ENCODE data around the gene FCER2. TPM values are rescaled to one million over a fixed set of nuclear protein-coding genes. Genes with fewer than 3 reads are reported as not detected.
A peak's percentile ranks its signal among the peaks of the same experiment; 100 is the strongest.

Gene FCER2
- total and polyA plus RNA-seq, 3 donors from 2014 or later = 0.79 to 1.1 (median 0.87) TPM

DNA sequence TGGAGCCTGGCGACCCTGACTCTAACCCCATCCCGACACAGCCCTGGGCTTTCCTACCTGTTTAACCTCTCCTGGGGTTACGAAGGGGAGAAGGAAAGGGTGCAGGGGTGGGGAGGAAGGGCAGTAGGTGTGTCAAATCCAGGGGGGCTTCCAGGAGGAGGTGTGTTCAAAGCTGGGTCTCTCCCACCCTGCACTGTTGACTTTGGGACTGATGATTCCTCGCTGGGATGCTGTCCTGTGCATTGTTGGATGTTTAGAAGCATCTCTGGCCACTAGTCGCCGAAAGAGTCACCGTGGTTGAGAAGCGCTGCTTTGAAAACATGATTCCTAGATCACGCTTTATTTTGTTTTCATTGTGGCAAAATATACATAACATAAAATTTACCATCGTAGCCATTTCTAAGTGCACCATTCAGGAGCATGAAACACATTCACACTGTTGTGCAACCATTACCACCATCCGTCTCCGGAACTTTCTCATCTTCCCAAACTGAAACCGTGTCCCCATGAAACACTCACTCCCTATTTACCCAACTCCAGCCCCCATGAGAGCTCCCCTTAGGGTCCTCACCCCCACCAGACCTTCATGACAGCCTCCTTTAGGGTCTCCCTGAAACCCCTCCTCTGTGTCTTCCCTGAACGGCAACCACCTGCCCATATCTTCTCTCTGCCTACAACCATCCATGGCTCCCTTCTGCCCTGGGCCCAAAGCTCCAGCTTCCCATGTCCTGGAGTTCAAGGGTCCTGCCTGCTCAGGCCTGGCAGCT lies 4.4 kb upstream of the FCER2 start:
- no peak for TF ChIP-seq POLR2A (IDR thresholded peaks at IDR 0.05)
- TF ChIP-seq, protein P1, sequence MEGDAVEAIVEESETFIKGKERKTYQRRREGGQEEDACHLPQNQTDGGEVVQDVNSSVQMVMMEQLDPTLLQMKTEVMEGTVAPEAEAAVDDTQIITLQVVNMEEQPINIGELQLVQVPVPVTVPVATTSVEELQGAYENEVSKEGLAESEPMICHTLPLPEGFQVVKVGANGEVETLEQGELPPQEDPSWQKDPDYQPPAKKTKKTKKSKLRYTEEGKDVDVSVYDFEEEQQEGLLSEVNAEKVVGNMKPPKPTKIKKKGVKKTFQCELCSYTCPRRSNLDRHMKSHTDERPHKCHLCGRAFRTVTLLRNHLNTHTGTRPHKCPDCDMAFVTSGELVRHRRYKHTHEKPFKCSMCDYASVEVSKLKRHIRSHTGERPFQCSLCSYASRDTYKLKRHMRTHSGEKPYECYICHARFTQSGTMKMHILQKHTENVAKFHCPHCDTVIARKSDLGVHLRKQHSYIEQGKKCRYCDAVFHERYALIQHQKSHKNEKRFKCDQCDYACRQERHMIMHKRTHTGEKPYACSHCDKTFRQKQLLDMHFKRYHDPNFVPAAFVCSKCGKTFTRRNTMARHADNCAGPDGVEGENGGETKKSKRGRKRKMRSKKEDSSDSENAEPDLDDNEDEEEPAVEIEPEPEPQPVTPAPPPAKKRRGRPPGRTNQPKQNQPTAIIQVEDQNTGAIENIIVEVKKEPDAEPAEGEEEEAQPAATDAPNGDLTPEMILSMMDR (IDR thresholded peaks at IDR 0.05) = no peak
- no peak overlapping the region for H3K27ac ChIP-seq
- intact Hi-C loops (cut with DNase I; ENCODE audit: low total_unique reads) = no loop called here
- H3K4me1 ChIP-seq = no peaks in the 10 kb centered on the region
- DNase-seq = no peak
- 84 to 87% methylated on average over 14 of the region's 14 CpGs for whole genome bisulfite sequencing, 2 donors
- H3K4me3 ChIP-seq = no peak overlapping the region
- H3K9me3 ChIP-seq = no peaks in the 10 kb centered on the region
- no peaks in the 10 kb centered on the region for H3K27me3 ChIP-seq
- H3K36me3 ChIP-seq (ENCODE audit: low read depth, missing control alignments) = no peaks in the 10 kb centered on the region

DNA sequence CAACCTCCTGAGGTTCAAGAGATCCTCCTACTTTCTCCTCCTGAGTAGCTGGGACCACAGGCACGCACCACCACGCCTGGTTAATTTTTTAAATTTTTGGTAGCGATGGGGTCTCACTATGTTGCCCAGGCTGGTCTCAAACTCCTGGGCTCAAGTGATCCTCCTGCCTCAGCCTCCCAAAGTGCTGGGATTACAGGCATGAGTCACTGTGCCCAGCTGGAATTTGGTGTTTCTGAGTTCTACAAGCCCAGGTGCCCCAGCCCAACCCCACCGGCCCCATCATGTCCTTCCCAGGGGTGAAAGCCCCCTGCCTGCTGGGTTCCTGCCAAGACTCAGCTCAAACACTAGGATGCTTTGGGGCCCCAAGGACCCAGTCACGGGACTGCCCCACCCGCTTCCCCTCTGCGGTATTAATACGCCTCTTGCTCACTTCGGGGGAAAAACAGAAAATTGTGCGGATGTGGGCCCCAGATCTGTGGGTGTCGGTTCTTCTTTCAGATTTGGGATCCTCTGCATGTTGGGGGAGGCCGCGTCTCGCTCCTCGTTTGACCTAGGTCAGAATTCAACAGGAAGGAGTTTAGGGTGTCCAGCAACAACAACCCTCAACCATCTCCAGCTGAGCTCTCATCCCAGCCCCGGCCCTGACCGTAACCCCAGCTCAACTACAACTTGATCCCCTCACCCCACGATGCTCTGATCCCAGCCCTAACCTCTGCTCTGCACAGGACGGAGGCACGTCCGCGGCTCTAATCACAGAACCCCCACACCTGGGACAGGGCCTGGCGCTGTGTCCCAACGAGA lies 3.7 kb upstream of the FCER2 start:
- Histone ChIP-seq H3K27me3 (no peaks in the 10 kb centered on the region), H3K36me3 (ENCODE audit: low read depth, missing control alignments) (no peaks in the 10 kb centered on the region), H3K4me3 (no peak overlapping the region), H3K27ac (no peak overlapping the region), H3K9me3 (no peaks in the 10 kb centered on the region), H3K4me1 (no peaks in the 10 kb centered on the region)
- 71 to 72% methylated on average over 24 of the region's 24 CpGs for WGBS, 2 donors
- DNase-seq = peak; percentile 21
- no peak for TF ChIP-seq POLR2A (IDR thresholded peaks at IDR 0.05)
- TF ChIP-seq, protein P1 (IDR thresholded peaks at IDR 0.05) = no peak
- intact Hi-C loops (cut with DNase I; ENCODE audit: low total_unique reads) = no loop called here

DNA sequence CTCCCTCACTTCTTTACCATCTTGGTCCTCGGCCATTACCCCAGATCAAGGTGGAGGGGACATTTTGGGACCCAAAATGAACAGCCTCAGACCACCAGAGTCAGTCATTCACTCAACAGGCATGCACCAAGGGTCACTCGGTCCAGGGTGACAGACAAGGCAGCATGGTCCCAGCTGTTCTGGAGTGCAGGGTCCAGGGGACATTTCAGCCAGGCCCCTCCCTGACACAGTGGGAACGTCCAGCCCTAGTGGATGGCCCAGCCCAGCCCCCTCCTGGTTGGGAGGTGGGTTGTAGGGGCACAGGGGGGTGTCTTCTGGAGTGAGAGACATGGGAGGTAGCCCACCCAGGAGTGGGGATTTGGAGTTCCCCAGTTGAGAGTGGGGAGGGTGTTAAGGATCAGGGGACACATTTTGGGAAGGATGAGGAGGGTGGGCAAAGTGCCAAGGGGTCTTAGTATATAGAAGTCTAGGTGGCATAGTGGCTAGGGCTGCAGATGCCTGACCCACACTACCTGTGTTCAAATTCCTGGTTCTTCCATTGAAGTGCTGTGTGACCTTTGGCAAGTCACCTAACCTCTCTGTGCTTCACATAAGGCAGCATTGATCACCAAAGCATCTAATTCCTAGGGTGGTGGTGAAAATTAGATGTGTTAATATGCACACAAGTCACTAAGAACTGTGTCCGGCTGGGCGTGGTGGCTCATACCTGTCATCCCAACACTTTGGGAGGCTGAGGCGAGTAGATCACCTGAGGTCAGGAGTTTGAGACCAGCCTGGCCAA lies 2.5 kb upstream of the FCER2 start:
- no peaks in the 10 kb centered on the region for H3K9me3 ChIP-seq
- no peaks in the 10 kb centered on the region for H3K36me3 ChIP-seq (ENCODE audit: low read depth, missing control alignments)
- WGBS, 2 donors = 81 to 100% methylated on average over 1 to 6 of the region's 6 CpGs
- intact Hi-C loops (cut with DNase I; ENCODE audit: low total_unique reads) = no loop called here
- no peak overlapping the region for H3K4me3 ChIP-seq
- H3K27me3 ChIP-seq = no peaks in the 10 kb centered on the region
- DNase-seq = no peak
- no peaks in the 10 kb centered on the region for H3K4me1 ChIP-seq
- TF ChIP-seq, protein P1 (IDR thresholded peaks at IDR 0.05) = no peak
- TF ChIP-seq POLR2A (IDR thresholded peaks at IDR 0.05) = no peak
- H3K27ac ChIP-seq = no peak overlapping the region

DNA sequence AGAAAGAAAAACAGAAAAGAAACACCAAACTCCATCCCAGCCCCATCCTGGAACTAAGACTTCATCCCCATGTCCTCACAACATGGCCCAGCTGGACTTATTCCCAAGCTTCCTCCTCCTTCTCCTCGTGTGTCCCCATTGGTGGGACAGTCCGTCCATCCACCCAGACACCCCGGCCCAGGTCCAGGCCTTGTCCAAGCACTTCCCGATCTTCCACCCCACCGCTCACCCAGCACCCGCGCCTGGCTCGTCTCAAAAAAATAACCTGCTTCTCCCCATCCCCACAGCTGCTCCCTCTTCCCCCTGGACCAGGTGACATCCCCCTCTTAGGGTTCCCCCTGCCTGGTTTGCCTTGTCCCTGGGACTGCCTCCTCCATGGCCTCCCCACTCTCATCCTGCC lies 1.4 kb upstream of the FCER2 start:
- no peak for DNase-seq
- Histone ChIP-seq H3K27ac (no peak overlapping the region), H3K4me1 (no peaks in the 10 kb centered on the region), H3K9me3 (no peaks in the 10 kb centered on the region), H3K27me3 (no peaks in the 10 kb centered on the region), H3K36me3 (ENCODE audit: low read depth, missing control alignments) (no peaks in the 10 kb centered on the region), H3K4me3 (no peak overlapping the region)
- no peak for TF ChIP-seq POLR2A (IDR thresholded peaks at IDR 0.05)
- intact Hi-C loops (cut with DNase I; ENCODE audit: low total_unique reads) = no loop called here
- WGBS, 2 donors = 76 to 79% methylated on average over 8 of the region's 8 CpGs
